HG03139 (cell line): Measurements from ENCODE around the gene RGS11.
A peak's percentile ranks its signal among the peaks of the same experiment; 100 is the strongest.
"Not testable (repeated sequence)": the region's sequence is repeated elsewhere in the genome, so short reads cannot be mapped to it uniquely, and the experiment has no call there.

Source experiments
- ATAC-seq: cut with Tn5 transposase; IDR thresholded peaks from one replicate; pipeline ENCODE4 v1.9.1; 2021; ENCODE audit not compliant: unreplicated experiment

Gene RGS11

GRCh38 chr16:230949-231348 is 44.8 kb downstream of the RGS11 start:
- no peak for ATAC-seq

GRCh38 chr16:230351-230750 is 45.4 kb downstream of the RGS11 start:
- not testable (repeated sequence) for ATAC-seq

- no peak for ATAC-seq
Measured at GRCh38 chr16:229731-230281, 45.9 kb downstream of the RGS11 start.

- ATAC-seq = peak; percentile 79
Measured at GRCh38 chr16:228852-229730, 46.7 kb downstream of the RGS11 start, which contains the start of gene LUC7L. Gene LUC7L, minus strand, starts transcription at chr16:229449. Its CDS starts 110 bp downstream, at chr16:229339.

DNA sequence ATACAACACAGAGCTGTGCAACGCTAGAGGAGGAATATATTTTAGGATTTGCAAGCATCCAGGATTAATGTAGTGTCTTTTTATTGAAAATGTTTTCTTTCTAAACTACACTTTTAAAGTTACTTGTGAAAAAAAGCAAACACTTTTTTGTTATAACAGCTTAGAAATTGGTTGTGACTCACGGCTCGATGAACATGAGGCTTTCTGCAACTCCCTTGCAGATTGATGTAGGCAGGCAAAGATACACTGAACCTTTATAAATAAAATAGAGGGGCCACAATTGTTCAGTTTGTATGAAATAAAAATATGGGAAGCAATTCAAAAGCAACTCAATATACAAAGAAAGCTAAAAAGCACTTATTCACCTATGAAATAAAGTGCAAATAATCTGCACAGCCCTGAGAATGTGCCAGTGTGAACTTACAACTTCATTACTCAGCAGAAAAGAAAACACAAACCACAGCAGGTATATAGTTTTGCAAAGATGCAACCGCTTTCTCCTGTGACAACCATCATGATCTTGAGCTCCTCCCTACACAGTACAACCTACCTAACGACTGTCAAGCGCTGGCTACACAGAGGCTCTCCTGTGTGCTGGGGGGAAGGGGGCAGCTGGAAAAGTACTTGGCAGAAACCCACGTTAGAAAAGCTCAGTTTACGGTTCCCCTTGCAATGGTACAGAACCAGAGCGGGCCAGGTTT is 47.4 kb downstream of the RGS11 start:
- ATAC-seq = no peak

DNA sequence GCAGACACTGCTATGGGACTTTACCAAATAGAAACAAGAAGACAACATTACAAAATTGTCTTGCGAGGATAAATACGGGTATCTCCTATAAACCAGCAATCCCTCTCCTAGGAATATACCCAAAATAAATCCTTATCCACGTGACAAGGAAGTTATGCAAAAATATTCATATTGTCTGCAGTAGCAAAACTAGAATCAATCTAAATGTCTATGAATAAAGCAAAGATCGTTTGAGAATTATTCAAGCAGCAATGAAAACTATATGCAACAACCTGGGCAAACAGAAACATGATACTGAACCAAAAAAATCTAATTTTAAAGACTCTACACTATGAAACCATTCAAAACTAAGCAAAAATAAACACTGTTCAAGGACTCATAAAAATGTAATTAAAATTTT is 55.7 kb downstream of the RGS11 start:
- ATAC-seq = no peak
